ENCODE results near the gene EXOC6B. TPM values are rescaled to one million over a fixed set of nuclear protein-coding genes. Genes with fewer than 3 reads are reported as not detected.

EXOC6B gene
- total RNA-seq, 1 experiment from 2014 or later = not detected

GRCh38 chr2:72139471-72139873 is 686.4 kb downstream of the EXOC6B start:
- no peak for DNase-seq
- Histone ChIP-seq H3K9me3 (ENCODE audit: low read length) (peaks cover 3% of the 10 kb centered on the region; the same call in 1 of the 2 replicates), H3K4me2 (ENCODE audit: low read depth, low read length, poor library complexity, severe bottlenecking) (no peak overlapping the region), H3K79me2 (ENCODE audit: low read length) (no peaks in the 10 kb centered on the region), H3K36me3 (ENCODE audit: insufficient read depth, low read length) (no peaks in the 10 kb centered on the region), H4K20me1 (ENCODE audit: insufficient read depth, low read depth, low read length) (no peaks in the 10 kb centered on the region), H3K4me3 (ENCODE audit: low read length) (no peak overlapping the region), H3K27ac (ENCODE audit: low read length) (no peak overlapping the region), H3K9ac (ENCODE audit: low read length) (no peak overlapping the region), H2AFZ (ENCODE audit: low read length) (no peak overlapping the region), H3K4me1 (ENCODE audit: low read length) (no peaks in the 10 kb centered on the region), H3K9me2 (replicated peaks; ENCODE audit: insufficient read depth, low read length) (no peaks in the 10 kb centered on the region), H3K27me3 (ENCODE audit: low read length) (no peaks in the 10 kb centered on the region)

GRCh38 chr2:72138921-72139381 is 686.9 kb downstream of the EXOC6B start:
- Histone ChIP-seq H2AFZ (ENCODE audit: low read length) (no peak overlapping the region), H3K27ac (ENCODE audit: low read length) (no peak overlapping the region), H3K79me2 (ENCODE audit: low read length) (no peaks in the 10 kb centered on the region), H3K9ac (ENCODE audit: low read length) (no peak overlapping the region), H3K9me2 (replicated peaks; ENCODE audit: insufficient read depth, low read length) (no peaks in the 10 kb centered on the region), H3K36me3 (ENCODE audit: insufficient read depth, low read length) (no peaks in the 10 kb centered on the region), H3K9me3 (ENCODE audit: low read length) (peaks cover 3% of the 10 kb centered on the region; the same call in 1 of the 2 replicates), H3K27me3 (ENCODE audit: low read length) (no peaks in the 10 kb centered on the region), H3K4me2 (ENCODE audit: low read depth, low read length, poor library complexity, severe bottlenecking) (no peak overlapping the region), H3K4me3 (ENCODE audit: low read length) (no peak overlapping the region), H3K4me1 (ENCODE audit: low read length) (no peaks in the 10 kb centered on the region), H4K20me1 (ENCODE audit: insufficient read depth, low read depth, low read length) (no peaks in the 10 kb centered on the region)
- DNase-seq = no peak

DNA sequence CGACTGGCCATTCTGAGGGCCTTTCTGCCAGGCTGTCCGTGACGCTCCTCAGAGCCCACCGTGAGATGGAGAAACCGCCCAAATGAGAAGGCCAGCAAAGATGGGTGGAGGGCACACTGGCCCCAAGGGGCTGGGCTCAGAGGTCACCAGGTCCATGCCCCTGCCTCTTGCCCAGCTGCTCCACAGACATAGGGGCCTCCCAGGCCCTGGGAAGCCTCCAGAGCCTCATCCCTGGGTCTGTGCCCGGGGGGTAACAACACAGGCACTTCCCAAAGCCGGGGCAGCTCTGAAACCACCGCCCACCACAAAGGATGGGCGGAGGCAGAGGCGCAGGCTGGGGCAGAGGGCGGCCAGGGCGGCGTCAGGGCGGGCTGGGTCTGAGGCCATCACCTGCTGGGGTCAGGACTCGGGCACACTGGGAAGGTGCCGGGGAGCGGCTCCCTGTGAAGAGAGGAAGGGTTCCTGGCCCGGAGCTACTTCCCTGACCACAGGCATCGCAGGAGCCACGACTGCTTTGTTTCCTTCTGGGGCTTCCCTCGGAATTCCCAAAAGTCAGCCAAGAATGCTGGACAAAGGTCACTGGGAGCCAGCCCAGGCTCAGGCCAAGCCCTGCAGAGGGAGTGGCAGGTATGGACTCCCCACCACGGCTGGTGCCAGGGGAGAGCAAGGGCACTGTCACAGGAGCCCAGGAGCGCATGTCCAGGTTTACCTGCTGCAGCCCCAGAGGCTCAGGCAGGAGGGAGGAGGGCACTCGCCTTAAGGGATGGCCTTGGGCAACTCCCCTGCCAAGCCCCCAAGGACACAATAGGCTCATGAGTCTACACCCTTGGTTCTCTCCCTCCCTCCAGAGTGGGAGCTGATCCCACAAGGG is 687.6 kb downstream of the EXOC6B start:
- H3K36me3 ChIP-seq (ENCODE audit: insufficient read depth, low read length) = no peaks in the 10 kb centered on the region
- H3K27ac ChIP-seq (ENCODE audit: low read length) = no peak overlapping the region
- no peaks in the 10 kb centered on the region for H3K27me3 ChIP-seq (ENCODE audit: low read length)
- no peak for DNase-seq
- no peaks in the 10 kb centered on the region for H3K79me2 ChIP-seq (ENCODE audit: low read length)
- no peak overlapping the region for H3K4me3 ChIP-seq (ENCODE audit: low read length)
- no peaks in the 10 kb centered on the region for H3K9me2 ChIP-seq (replicated peaks; ENCODE audit: insufficient read depth, low read length)
- H3K4me2 ChIP-seq (ENCODE audit: low read depth, low read length, poor library complexity, severe bottlenecking) = no peak overlapping the region
- no peaks in the 10 kb centered on the region for H3K9me3 ChIP-seq (ENCODE audit: low read length)
- H4K20me1 ChIP-seq (ENCODE audit: insufficient read depth, low read depth, low read length) = no peaks in the 10 kb centered on the region
- H3K9ac ChIP-seq (ENCODE audit: low read length) = no peak overlapping the region
- H2AFZ ChIP-seq (ENCODE audit: low read length) = no peak overlapping the region
- no peaks in the 10 kb centered on the region for H3K4me1 ChIP-seq (ENCODE audit: low read length)

DNA sequence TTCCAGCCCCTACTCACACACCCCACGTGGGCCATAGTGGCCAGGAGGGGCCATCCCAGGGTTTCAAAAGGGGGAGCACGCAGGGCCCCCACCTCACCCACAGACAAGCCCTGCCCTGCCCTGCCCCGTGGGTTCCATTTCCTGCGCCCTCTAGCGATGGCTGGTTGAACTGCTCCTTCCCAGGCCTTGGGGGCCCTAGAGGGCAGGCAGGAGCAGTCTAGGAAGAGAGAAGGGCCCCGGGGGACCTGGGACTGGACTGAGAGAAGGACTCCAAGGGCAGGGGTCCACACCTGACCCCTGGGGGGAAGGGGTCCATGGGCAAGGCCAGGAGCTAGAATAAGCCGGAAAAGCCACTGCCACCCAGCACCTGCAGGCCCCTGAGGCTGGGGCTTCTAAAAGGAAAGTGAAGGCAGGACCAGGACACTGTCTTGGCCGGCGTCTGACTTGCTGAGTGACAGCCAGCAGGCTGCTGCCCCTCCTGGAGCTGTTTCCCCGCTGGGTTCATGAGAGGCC is 688.3 kb downstream of the EXOC6B start:
- H3K36me3 ChIP-seq (ENCODE audit: insufficient read depth, low read length) = no peaks in the 10 kb centered on the region
- H4K20me1 ChIP-seq (ENCODE audit: insufficient read depth, low read depth, low read length) = no peaks in the 10 kb centered on the region
- no peaks in the 10 kb centered on the region for H3K9me2 ChIP-seq (replicated peaks; ENCODE audit: insufficient read depth, low read length)
- no peak overlapping the region for H3K4me3 ChIP-seq (ENCODE audit: low read length)
- no peak overlapping the region for H3K27ac ChIP-seq (ENCODE audit: low read length)
- no peaks in the 10 kb centered on the region for H3K4me1 ChIP-seq (ENCODE audit: low read length)
- H3K9ac ChIP-seq (ENCODE audit: low read length) = no peak overlapping the region
- H3K4me2 ChIP-seq (ENCODE audit: low read depth, low read length, poor library complexity, severe bottlenecking) = no peak overlapping the region
- no peak overlapping the region for H2AFZ ChIP-seq (ENCODE audit: low read length)
- no peaks in the 10 kb centered on the region for H3K27me3 ChIP-seq (ENCODE audit: low read length)
- DNase-seq = peak; percentile 87
- H3K79me2 ChIP-seq (ENCODE audit: low read length) = no peaks in the 10 kb centered on the region
- H3K9me3 ChIP-seq (ENCODE audit: low read length) = no peaks in the 10 kb centered on the region

DNA sequence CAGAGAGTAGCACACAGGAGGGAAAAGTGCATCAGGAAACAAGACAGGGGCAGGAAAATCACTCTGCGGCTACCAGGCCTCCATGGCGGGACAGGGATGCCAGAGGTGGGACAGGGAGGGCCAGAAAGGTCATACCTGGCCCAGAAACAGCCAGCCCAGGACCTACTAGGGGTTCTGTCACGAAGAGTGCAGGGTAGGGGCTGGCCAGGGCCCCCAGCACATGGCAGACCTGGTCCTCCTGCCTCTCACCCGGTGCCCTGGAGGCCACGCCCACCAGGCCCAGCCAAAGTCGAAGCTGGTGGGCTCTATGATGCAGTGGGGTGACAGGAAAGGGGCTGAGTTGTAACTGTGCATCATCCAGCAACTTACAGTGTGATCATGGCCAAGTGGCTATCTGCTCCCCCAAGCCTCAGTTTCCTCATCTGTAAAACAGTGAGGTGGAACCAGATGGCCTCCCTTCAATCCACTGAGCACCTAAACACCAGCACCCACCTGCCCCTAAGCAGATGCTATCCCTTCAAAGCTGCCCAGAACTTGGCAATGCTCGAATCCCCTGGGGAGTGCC is 688.8 kb downstream of the EXOC6B start:
- H2AFZ ChIP-seq (ENCODE audit: low read length) = no peak overlapping the region
- no peak for DNase-seq
- no peaks in the 10 kb centered on the region for H3K4me1 ChIP-seq (ENCODE audit: low read length)
- no peaks in the 10 kb centered on the region for H3K79me2 ChIP-seq (ENCODE audit: low read length)
- no peaks in the 10 kb centered on the region for H3K27me3 ChIP-seq (ENCODE audit: low read length)
- H3K4me2 ChIP-seq (ENCODE audit: low read depth, low read length, poor library complexity, severe bottlenecking) = no peak overlapping the region
- H3K9me3 ChIP-seq (ENCODE audit: low read length) = no peaks in the 10 kb centered on the region
- H3K36me3 ChIP-seq (ENCODE audit: insufficient read depth, low read length) = no peaks in the 10 kb centered on the region
- H3K27ac ChIP-seq (ENCODE audit: low read length) = no peak overlapping the region
- H3K9me2 ChIP-seq (replicated peaks; ENCODE audit: insufficient read depth, low read length) = no peaks in the 10 kb centered on the region
- H4K20me1 ChIP-seq (ENCODE audit: insufficient read depth, low read depth, low read length) = no peaks in the 10 kb centered on the region
- H3K9ac ChIP-seq (ENCODE audit: low read length) = no peak overlapping the region
- H3K4me3 ChIP-seq (ENCODE audit: low read length) = no peak overlapping the region

DNA sequence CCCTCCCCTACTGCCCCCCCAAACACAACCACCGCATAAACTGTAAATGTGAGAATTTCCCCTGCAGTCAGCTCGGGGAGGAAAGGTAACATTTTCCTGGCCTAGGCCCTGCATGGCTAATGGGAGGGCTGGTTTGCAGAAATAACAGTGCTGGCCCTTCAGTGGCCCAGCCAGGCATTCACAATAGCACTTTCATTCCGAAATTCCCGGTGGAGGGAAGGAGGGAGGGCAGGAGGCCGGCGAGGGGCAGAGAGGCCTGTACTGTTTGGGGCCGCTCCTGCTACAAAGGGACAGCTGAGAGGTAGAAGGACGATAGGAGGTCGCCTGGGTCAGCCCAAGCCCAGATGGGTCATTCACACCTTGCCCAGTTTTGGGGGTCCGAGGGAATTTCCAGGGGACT is 689.5 kb downstream of the EXOC6B start:
- Histone ChIP-seq H3K36me3 (ENCODE audit: insufficient read depth, low read length) (no peaks in the 10 kb centered on the region), H3K27me3 (ENCODE audit: low read length) (no peaks in the 10 kb centered on the region), H4K20me1 (ENCODE audit: insufficient read depth, low read depth, low read length) (no peaks in the 10 kb centered on the region), H3K9ac (ENCODE audit: low read length) (no peak overlapping the region), H2AFZ (ENCODE audit: low read length) (no peak overlapping the region), H3K79me2 (ENCODE audit: low read length) (no peaks in the 10 kb centered on the region), H3K27ac (ENCODE audit: low read length) (no peak overlapping the region), H3K4me1 (ENCODE audit: low read length) (no peaks in the 10 kb centered on the region), H3K4me2 (ENCODE audit: low read depth, low read length, poor library complexity, severe bottlenecking) (no peak overlapping the region), H3K4me3 (ENCODE audit: low read length) (no peak overlapping the region), H3K9me3 (ENCODE audit: low read length) (no peaks in the 10 kb centered on the region), H3K9me2 (replicated peaks; ENCODE audit: insufficient read depth, low read length) (no peaks in the 10 kb centered on the region)
- DNase-seq = no peak

- H3K27ac ChIP-seq (ENCODE audit: low read length) = no peak overlapping the region
- no peaks in the 10 kb centered on the region for H3K36me3 ChIP-seq (ENCODE audit: insufficient read depth, low read length)
- H3K4me1 ChIP-seq (ENCODE audit: low read length) = no peaks in the 10 kb centered on the region
- H3K4me2 ChIP-seq (ENCODE audit: low read depth, low read length, poor library complexity, severe bottlenecking) = no peak overlapping the region
- H2AFZ ChIP-seq (ENCODE audit: low read length) = no peak overlapping the region
- H3K27me3 ChIP-seq (ENCODE audit: low read length) = no peaks in the 10 kb centered on the region
- H3K9me2 ChIP-seq (replicated peaks; ENCODE audit: insufficient read depth, low read length) = no peaks in the 10 kb centered on the region
- no peak for DNase-seq
- no peaks in the 10 kb centered on the region for H3K9me3 ChIP-seq (ENCODE audit: low read length)
- no peaks in the 10 kb centered on the region for H4K20me1 ChIP-seq (ENCODE audit: insufficient read depth, low read depth, low read length)
- no peak overlapping the region for H3K4me3 ChIP-seq (ENCODE audit: low read length)
- no peaks in the 10 kb centered on the region for H3K79me2 ChIP-seq (ENCODE audit: low read length)
- H3K9ac ChIP-seq (ENCODE audit: low read length) = no peak overlapping the region
Measured at GRCh38 chr2:72135921-72136320, 689.9 kb downstream of the EXOC6B start.

GRCh38 chr2:72134997-72135800 is 690.6 kb downstream of the EXOC6B start:
- no peak overlapping the region for H3K4me3 ChIP-seq (ENCODE audit: low read length)
- H3K9me3 ChIP-seq (ENCODE audit: low read length) = no peaks in the 10 kb centered on the region
- H3K36me3 ChIP-seq (ENCODE audit: insufficient read depth, low read length) = no peaks in the 10 kb centered on the region
- no peak overlapping the region for H3K9ac ChIP-seq (ENCODE audit: low read length)
- H3K79me2 ChIP-seq (ENCODE audit: low read length) = no peaks in the 10 kb centered on the region
- no peaks in the 10 kb centered on the region for H3K4me1 ChIP-seq (ENCODE audit: low read length)
- no peak overlapping the region for H2AFZ ChIP-seq (ENCODE audit: low read length)
- no peaks in the 10 kb centered on the region for H4K20me1 ChIP-seq (ENCODE audit: insufficient read depth, low read depth, low read length)
- H3K27ac ChIP-seq (ENCODE audit: low read length) = no peak overlapping the region
- H3K27me3 ChIP-seq (ENCODE audit: low read length) = no peaks in the 10 kb centered on the region
- no peak for DNase-seq
- no peaks in the 10 kb centered on the region for H3K9me2 ChIP-seq (replicated peaks; ENCODE audit: insufficient read depth, low read length)
- no peak overlapping the region for H3K4me2 ChIP-seq (ENCODE audit: low read depth, low read length, poor library complexity, severe bottlenecking)
